K562 (cell line): Measurements from ENCODE around the gene SLC25A45. TPM values are rescaled to one million over a fixed set of nuclear protein-coding genes. Genes with fewer than 3 reads are reported as not detected.

Experiments
- CEBPB ChIP-seq: fragments of 450-650 bp; IDR thresholded peaks from 2 replicates; pipeline ENCODE4 v1.6.1; 2016; ENCODE audit warnings: missing genetic modification characterization, missing compliant biosample characterization
- DIDO1 ChIP-seq: fragments of 450-650 bp; IDR thresholded peaks from 2 replicates; pipeline ENCODE4 v1.6.1; 2016; ENCODE audit warnings: low read depth, missing biosample characterization, missing genetic modification characterization
- ETV6 ChIP-seq, 3 experiments: fragments of 150-350 bp in 1 of 3; sonication (generic) in 1 of 3; formaldehyde crosslinking in 1 of 3; IDR thresholded peaks; 2 replicates each; pipeline versions ENCODE4 v1.6.1 to v1.8.0; 2014 to 2022; ENCODE audit warnings: borderline replicate concordance in 2 of 3, low read depth in 2 of 3, antibody characterized with exemption in 1 of 3, low read length in 1 of 3, mild to moderate bottlenecking in 1 of 3, missing genetic modification reagents in 1 of 3
- MLX ChIP-seq, 2 experiments: fragments of 450-650 bp in 1 of 2; sonication (generic) in 1 of 2; formaldehyde crosslinking; conservative IDR thresholded peaks; 2 replicates each; pipeline versions ENCODE4 v1.4.0 to v1.8.1; 2020 to 2022; ENCODE audit warnings: mild to moderate bottlenecking in 1 of 2, missing genetic modification reagents in 1 of 2
- NFRKB ChIP-seq: fragments of 450-650 bp; IDR thresholded peaks from 2 replicates; pipeline ENCODE4 v1.6.1; 2016; ENCODE audit warnings: low read depth
- SAFB2 ChIP-seq: fragments of 200-400 bp; formaldehyde crosslinking; IDR thresholded peaks from 2 replicates; pipeline ENCODE4 v1.6.1; 2018; ENCODE audit warnings: borderline replicate concordance, low read length, low read depth, moderate library complexity; ENCODE audit not compliant: severe bottlenecking
- SMAD1 ChIP-seq: fragments of 150-350 bp; IDR thresholded peaks from 2 replicates; pipeline ENCODE4 v1.6.1; 2014; ENCODE audit warnings: low read length, low read depth; ENCODE audit not compliant: partially characterized antibody
- SMARCC2 ChIP-seq: fragments of 450-650 bp; IDR thresholded peaks from 2 replicates; pipeline ENCODE4 v1.6.1; 2017; ENCODE audit warnings: antibody characterized with exemption, moderate library complexity, mild to moderate bottlenecking, low read depth
- SMC3 ChIP-seq: conservative IDR thresholded peaks from 2 replicates; pipeline ENCODE4 v1.6.1; 2011; ENCODE audit warnings: low read depth, low read length, improper control_type of control experiment; ENCODE audit not compliant: insufficient read depth
- SP1 ChIP-seq: sonication (generic); formaldehyde crosslinking; IDR thresholded peaks from 2 replicates; pipeline ENCODE4 v1.8.1; 2022; ENCODE audit warnings: mild to moderate bottlenecking, missing genetic modification reagents
- TAF7 ChIP-seq: fragments of 450-650 bp; IDR thresholded peaks from 2 replicates; pipeline ENCODE4 v1.6.1; 2016; ENCODE audit warnings: missing genetic modification characterization, missing compliant biosample characterization
- ZC3H11A ChIP-seq: IDR thresholded peaks from 2 replicates; pipeline ENCODE4 v1.6.1; 2012; ENCODE audit warnings: low read depth, low read length, improper control_type of control experiment
- ZNF398 ChIP-seq: fragments of 250-450 bp; sonication (Bioruptor Pico); IDR thresholded peaks from 2 replicates; pipeline ENCODE4 v1.8.0; 2021; ENCODE audit warnings: moderate library complexity, mild to moderate bottlenecking, inconsistent platforms
- polyA plus RNA-seq, 8 experiments: library from polyadenylated mRNA; depleted of rRNA in 4 of 8; stranded (reverse) in 5 of 8; unstranded in 3 of 8; fragments of >200 nt; fragmentation: Nextera tagmentation in 2 of 8; fragmentation: Illumina TruSeq in 1 of 8; extraction: Ambion mirVana in 2 of 8; extraction: Trizol in 1 of 8; gene quantifications; 2 replicates each; pipeline versions ENCODE4 v1.2.1 to v1.2.3, GENCODE V29; 2011 to 2014; ENCODE audit warnings: inconsistent platforms in 1 of 8, missing spikeins in 1 of 8
- total RNA-seq, 7 experiments: library from RNA; depleted of rRNA in 6 of 7; stranded (reverse); fragments of >200 nt in 6 of 7; fragmentation: Illumina TruSeq in 2 of 7; extraction: Trizol in 2 of 7; gene quantifications; 2 replicates each; pipeline versions ENCODE4 v1.2.1 to v1.2.3, GENCODE V29; 2011 to 2021; ENCODE audit warnings: low replicate concordance in 1 of 7
- TF ChIP-seq, protein P1 (sequence below), 3 experiments: IDR thresholded peaks in 2 of 3; conservative IDR thresholded peaks in 1 of 3; 2 replicates each; pipeline ENCODE4 v1.5.1; 2011 to 2012; ENCODE audit warnings: low read length in 3 of 3, mild to moderate bottlenecking in 3 of 3, control low read depth in 2 of 3, improper control_type of control experiment in 1 of 3, inconsistent platforms in 1 of 3, low read depth in 1 of 3, mixed read lengths in 1 of 3, moderate library complexity in 1 of 3; ENCODE audit not compliant: insufficient read depth in 2 of 3
- TF ChIP-seq, protein P2 (sequence below): fragments of 250-450 bp; sonication (Bioruptor Pico); IDR thresholded peaks from 2 replicates; pipeline ENCODE4 v1.5.0; 2020; ENCODE audit warnings: mild to moderate bottlenecking, borderline replicate concordance

The SLC25A45 gene
- total and polyA plus RNA-seq, 9 of the 15 experiments (the other 6 are each of a cell fraction or from before 2014, with no cell fraction given) = 0.15 to 2.3 (median 0.68) TPM

DNA sequence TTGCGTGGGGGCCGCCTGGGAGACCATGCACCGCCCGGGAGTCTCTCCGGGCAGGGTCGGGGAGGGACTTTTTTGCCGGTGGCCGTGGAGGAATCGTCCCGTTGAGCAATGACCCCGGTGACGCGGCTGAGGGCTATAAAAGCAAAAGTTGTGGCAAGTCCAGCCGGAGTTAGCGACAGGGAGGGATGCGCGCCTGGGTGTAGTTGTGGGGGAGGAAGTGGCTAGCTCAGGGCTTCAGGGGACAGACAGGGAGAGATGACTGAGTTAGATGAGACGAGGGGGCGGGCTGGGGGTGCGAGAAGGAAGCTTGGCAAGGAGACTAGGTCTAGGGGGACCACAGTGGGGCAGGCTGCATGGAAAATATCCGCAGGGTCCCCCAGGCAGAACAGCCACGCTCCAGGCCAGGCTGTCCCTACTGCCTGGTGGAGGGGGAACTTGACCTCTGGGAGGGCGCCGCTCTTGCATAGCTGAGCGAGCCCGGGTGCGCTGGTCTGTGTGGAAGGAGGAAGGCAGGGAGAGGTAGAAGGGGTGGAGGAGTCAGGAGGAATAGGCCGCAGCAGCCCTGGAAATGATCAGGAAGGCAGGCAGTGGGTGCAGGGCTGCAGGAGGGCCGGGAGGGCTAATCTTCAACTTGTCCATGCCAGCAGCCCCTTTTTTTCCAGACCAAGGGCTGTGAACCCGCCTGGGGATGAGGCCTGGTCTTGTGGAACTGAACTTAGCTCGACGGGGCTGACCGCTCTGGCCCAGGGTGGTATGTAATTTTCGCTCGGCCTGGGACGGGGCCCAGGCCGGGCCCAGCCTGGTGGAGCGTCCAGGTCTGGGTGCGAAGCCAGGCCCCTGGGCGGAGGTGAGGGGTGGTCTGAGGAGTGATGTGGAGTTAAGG, 40.4 kb upstream of the SLC25A45 start, which contains the start of gene NEAT1 (continued):
- TF ChIP-seq ETV6 (IDR thresholded peaks at IDR 0.05; ENCODE audit: borderline replicate concordance in 1 of 2, low read depth in 2 of 2, low read length in 1 of 2) (peak in 1 of 2 experiments; percentile 77; a peak in 2 of 4 replicates), ETV6 (CRISPR knock-in tag; IDR thresholded peaks at IDR 0.05; ENCODE audit: borderline replicate concordance) (no peak), CEBPB (peak; percentile 96), DIDO1 (no peak), ZNF398 (peak; percentile 64; the same call in 1 of the 2 replicates), ZC3H11A (no peak), NFRKB (peak; percentile 59; the same call in 1 of the 2 replicates), SMC3 (no peak; the same call in 1 of the 2 replicates), SMAD1 (peak; percentile 99), MLX (CRISPR knock-in tag; conservative IDR thresholded peaks at IDR 0.05) (peak in 1 of 2 experiments; percentile 99; a peak in 2 of 4 replicates), SP1 (CRISPR knock-in tag) (peak; percentile 86), SMARCC2 (0 out of 2 replicates have a peak, but pooled peaks have one; percentile 34), SAFB2 (no peak), TAF7 (tag) (peak; percentile 98)
- TF ChIP-seq, protein P1, sequence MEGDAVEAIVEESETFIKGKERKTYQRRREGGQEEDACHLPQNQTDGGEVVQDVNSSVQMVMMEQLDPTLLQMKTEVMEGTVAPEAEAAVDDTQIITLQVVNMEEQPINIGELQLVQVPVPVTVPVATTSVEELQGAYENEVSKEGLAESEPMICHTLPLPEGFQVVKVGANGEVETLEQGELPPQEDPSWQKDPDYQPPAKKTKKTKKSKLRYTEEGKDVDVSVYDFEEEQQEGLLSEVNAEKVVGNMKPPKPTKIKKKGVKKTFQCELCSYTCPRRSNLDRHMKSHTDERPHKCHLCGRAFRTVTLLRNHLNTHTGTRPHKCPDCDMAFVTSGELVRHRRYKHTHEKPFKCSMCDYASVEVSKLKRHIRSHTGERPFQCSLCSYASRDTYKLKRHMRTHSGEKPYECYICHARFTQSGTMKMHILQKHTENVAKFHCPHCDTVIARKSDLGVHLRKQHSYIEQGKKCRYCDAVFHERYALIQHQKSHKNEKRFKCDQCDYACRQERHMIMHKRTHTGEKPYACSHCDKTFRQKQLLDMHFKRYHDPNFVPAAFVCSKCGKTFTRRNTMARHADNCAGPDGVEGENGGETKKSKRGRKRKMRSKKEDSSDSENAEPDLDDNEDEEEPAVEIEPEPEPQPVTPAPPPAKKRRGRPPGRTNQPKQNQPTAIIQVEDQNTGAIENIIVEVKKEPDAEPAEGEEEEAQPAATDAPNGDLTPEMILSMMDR (IDR thresholded peaks at IDR 0.05 in 2 of 3, conservative IDR thresholded peaks at IDR 0.05 in 1 of 3; ENCODE audit: insufficient read depth in 2 of 3, low read depth in 1 of 3, low read length in 3 of 3) = 0 out of 6 replicates have a peak, but pooled peaks of 1 of the 3 experiments have one; percentile 26
- TF ChIP-seq, protein P2, sequence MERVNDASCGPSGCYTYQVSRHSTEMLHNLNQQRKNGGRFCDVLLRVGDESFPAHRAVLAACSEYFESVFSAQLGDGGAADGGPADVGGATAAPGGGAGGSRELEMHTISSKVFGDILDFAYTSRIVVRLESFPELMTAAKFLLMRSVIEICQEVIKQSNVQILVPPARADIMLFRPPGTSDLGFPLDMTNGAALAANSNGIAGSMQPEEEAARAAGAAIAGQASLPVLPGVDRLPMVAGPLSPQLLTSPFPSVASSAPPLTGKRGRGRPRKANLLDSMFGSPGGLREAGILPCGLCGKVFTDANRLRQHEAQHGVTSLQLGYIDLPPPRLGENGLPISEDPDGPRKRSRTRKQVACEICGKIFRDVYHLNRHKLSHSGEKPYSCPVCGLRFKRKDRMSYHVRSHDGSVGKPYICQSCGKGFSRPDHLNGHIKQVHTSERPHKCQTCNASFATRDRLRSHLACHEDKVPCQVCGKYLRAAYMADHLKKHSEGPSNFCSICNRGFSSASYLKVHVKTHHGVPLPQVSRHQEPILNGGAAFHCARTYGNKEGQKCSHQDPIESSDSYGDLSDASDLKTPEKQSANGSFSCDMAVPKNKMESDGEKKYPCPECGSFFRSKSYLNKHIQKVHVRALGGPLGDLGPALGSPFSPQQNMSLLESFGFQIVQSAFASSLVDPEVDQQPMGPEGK (CRISPR knock-in tag) = peak; percentile 100
